Mucosa of stomach (tissue), 1 donor: Measurements from ENCODE around the gene ARHGDIA.
A peak's percentile ranks its signal among the peaks of the same experiment; 100 is the strongest.

Experiments
- H3K27me3 ChIP-seq: one replicate; pipeline ENCODE4 v1.7.0; 2013; ENCODE audit warnings: mild to moderate bottlenecking, low read length; ENCODE audit not compliant: control insufficient read depth, insufficient read depth
- H3K36me3 ChIP-seq: one replicate; pipeline ENCODE4 v1.7.0; 2013; ENCODE audit warnings: low read length; ENCODE audit not compliant: control insufficient read depth, insufficient read depth
- H3K4me1 ChIP-seq: one replicate; pipeline ENCODE4 v1.7.0; 2013; ENCODE audit warnings: mild to moderate bottlenecking, low read length; ENCODE audit not compliant: control insufficient read depth, insufficient read depth
- H3K4me3 ChIP-seq: one replicate; pipeline ENCODE4 v1.7.0; 2013; ENCODE audit warnings: low read length
- H3K9ac ChIP-seq: one replicate; pipeline ENCODE4 v1.7.0; 2013; ENCODE audit warnings: mild to moderate bottlenecking, low read length, moderate library complexity
- H3K9me3 ChIP-seq: one replicate; pipeline ENCODE4 v1.7.0; 2013; ENCODE audit warnings: mild to moderate bottlenecking, low read length, moderate library complexity; ENCODE audit not compliant: control insufficient read depth
- donor health status: Pancreatic carcinoma.

The ARHGDIA gene

GRCh38 chr17:81891303-81891552 is 20.1 kb upstream of the ARHGDIA start:
- Histone ChIP-seq H3K4me3 (no peak overlapping the region), H3K9ac (peak overlapping the region; percentile 71), H3K36me3 (peaks cover 7% of the 10 kb centered on the region), H3K27me3 (no peaks in the 10 kb centered on the region), H3K4me1 (peaks cover 10% of the 10 kb centered on the region), H3K9me3 (no peaks in the 10 kb centered on the region)

- peaks cover 10% of the 10 kb centered on the region for H3K4me1 ChIP-seq
- peaks cover 7% of the 10 kb centered on the region for H3K36me3 ChIP-seq
- peak overlapping the region; percentile 3 for H3K4me3 ChIP-seq
- H3K9ac ChIP-seq = peak overlapping the region; percentile 71
- H3K27me3 ChIP-seq = no peaks in the 10 kb centered on the region
- no peaks in the 10 kb centered on the region for H3K9me3 ChIP-seq
Observed at GRCh38 chr17:81890447-81891302, 19.5 kb upstream of the ARHGDIA start.

- no peak overlapping the region for H3K4me3 ChIP-seq
- H3K4me1 ChIP-seq = peaks cover 10% of the 10 kb centered on the region
- H3K9me3 ChIP-seq = no peaks in the 10 kb centered on the region
- no peak overlapping the region for H3K9ac ChIP-seq
- peaks cover 13% of the 10 kb centered on the region for H3K36me3 ChIP-seq
- no peaks in the 10 kb centered on the region for H3K27me3 ChIP-seq
Observed at GRCh38 chr17:81889602-81890001, 18.5 kb upstream of the ARHGDIA start.

DNA sequence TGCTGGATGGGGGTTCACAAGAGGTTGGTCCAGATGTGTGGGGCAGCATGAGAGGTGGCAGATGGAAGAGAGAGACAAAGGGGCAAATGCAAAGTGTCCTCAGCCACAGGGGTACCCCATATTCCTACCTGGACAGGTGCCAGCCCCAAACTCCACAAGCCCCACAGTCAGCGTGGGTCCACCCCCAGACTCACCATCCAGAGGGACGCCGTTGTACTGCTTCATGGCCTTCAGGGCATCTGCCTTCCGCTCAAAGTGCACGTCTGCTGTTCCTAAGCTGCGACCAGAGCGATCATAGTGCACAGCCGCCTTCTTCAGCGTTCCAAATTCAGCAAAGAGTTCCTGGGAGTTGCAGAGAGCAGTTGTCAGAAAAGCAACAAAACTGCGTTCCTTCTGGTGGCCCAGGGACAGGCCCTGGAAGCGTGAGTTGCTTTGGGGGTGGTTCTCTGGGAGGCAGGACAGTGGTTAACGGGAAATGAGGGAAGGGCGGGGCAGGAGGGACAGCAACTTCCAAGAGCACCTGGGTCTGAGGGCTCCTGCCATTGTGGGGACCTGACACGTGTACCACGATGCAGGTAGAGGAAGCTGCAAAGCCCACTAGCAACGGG is 18.0 kb upstream of the ARHGDIA start:
- H3K36me3 ChIP-seq = peaks cover 13% of the 10 kb centered on the region
- H3K27me3 ChIP-seq = no peaks in the 10 kb centered on the region
- no peak overlapping the region for H3K9ac ChIP-seq
- no peaks in the 10 kb centered on the region for H3K9me3 ChIP-seq
- H3K4me1 ChIP-seq = peaks cover 10% of the 10 kb centered on the region
- no peak overlapping the region for H3K4me3 ChIP-seq

DNA sequence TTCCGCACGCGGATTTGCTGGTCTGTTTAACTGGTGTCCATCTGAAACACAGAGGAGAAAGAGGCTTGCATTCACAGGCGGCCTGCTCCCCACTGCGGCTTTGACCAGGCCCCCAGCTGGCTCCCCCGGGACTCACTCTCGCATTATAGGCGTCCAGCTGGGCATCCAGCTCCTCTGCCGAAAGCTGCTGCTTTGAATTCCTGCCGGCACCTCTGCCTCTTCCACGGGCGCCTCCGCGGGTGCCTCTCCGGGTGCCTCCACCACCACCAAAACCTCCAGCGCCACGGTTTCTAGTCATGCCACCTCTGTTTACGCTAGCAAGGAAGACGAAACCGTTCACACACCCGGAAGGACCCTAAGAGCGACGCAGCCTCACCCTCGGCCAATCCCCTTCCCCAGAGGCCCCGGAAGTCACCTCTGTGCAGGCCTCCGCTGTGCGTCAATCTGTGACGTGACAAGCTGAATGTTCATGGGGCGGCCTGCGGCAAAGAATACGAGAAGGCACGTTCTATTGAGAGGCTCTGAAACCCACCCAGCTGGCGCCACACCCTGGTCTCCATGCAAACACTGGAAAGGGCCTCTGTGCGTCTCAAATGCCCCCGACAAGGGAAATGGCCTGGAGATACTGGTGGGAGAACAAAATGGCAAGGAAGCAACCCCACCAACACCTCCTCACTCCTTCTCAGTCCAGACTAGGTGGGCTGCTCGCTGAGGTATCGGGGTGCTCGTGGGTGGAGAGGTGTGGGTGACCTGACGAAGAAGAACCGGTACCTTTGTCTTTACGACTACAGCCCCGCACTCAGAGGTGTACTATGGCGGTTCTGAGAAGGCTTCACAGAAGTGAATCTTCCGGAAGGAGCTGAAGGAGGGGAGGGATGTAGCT is 17.2 kb upstream of the ARHGDIA start:
- Histone ChIP-seq H3K9ac (no peak overlapping the region), H3K4me3 (no peak overlapping the region), H3K9me3 (no peaks in the 10 kb centered on the region), H3K36me3 (peaks cover 13% of the 10 kb centered on the region), H3K27me3 (no peaks in the 10 kb centered on the region), H3K4me1 (peaks cover 10% of the 10 kb centered on the region)

DNA sequence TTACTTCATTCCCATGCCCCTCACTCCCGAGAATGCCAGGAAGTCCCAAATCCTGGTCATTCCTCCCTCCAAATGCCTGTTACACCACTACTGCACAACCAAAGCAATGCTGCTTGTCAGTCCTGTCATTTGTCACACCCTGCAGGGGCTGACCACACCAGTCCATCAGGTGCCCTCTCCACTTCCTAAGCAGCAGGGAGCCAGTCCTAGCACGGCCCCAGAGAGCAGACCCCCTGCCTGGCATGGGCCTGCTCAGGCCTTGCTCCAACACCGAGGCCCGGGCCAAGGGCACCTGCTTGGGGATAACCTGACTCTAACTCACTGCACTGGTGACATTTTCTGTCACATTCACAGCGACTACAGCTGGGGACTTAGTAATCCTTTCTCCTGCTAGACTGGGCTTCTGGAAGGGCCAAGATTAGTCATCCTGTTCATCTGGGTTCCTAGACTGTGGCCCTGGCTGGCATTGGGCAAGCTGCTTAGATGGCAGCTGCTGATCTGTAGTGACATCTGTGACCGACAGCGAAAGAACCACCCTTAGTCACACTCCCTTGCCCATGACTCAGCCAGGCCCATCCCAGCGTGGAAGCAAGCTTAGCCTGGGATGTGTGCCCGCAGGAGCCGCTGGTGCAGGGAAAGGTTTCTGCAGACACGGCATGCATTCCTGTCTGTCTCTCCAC is 14.9 kb upstream of the ARHGDIA start:
- H3K9ac ChIP-seq = no peak overlapping the region
- H3K27me3 ChIP-seq = no peaks in the 10 kb centered on the region
- H3K4me1 ChIP-seq = peaks cover 10% of the 10 kb centered on the region
- no peaks in the 10 kb centered on the region for H3K9me3 ChIP-seq
- H3K36me3 ChIP-seq = peaks cover 13% of the 10 kb centered on the region
- no peak overlapping the region for H3K4me3 ChIP-seq

GRCh38 chr17:81885454-81885853 is 14.3 kb upstream of the ARHGDIA start:
- no peaks in the 10 kb centered on the region for H3K9me3 ChIP-seq
- H3K36me3 ChIP-seq = peaks cover 13% of the 10 kb centered on the region
- peaks cover 8% of the 10 kb centered on the region for H3K4me1 ChIP-seq
- no peak overlapping the region for H3K4me3 ChIP-seq
- no peaks in the 10 kb centered on the region for H3K27me3 ChIP-seq
- no peak overlapping the region for H3K9ac ChIP-seq

GRCh38 chr17:81884968-81885367 is 13.8 kb upstream of the ARHGDIA start:
- peaks cover 3% of the 10 kb centered on the region for H3K4me1 ChIP-seq
- H3K27me3 ChIP-seq = no peaks in the 10 kb centered on the region
- no peaks in the 10 kb centered on the region for H3K9me3 ChIP-seq
- H3K9ac ChIP-seq = no peak overlapping the region
- H3K36me3 ChIP-seq = peaks cover 13% of the 10 kb centered on the region
- H3K4me3 ChIP-seq = no peak overlapping the region

DNA sequence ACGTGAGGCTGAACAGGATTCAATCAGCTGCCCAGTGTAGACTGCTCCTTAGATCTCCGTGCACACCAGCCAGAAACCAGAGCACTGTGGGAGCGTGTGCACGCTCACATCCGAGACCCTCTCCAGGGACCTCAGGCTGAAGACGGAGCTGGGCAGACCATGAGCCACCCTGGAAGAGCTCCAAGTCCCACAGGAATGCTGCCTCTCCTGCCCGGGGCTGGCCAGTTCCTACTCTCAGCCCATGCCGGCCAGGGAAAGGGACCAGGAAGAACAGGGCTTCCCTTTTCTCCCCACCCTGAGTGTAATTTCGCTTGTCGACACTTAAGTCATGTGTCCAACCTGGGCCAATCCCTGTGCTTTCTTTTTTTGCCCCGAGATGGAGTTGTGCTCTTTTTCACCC is 13.4 kb upstream of the ARHGDIA start:
- Histone ChIP-seq H3K36me3 (peaks cover 13% of the 10 kb centered on the region), H3K27me3 (no peaks in the 10 kb centered on the region), H3K4me1 (peaks cover 3% of the 10 kb centered on the region), H3K9me3 (no peaks in the 10 kb centered on the region), H3K4me3 (no peak overlapping the region), H3K9ac (no peak overlapping the region)

DNA sequence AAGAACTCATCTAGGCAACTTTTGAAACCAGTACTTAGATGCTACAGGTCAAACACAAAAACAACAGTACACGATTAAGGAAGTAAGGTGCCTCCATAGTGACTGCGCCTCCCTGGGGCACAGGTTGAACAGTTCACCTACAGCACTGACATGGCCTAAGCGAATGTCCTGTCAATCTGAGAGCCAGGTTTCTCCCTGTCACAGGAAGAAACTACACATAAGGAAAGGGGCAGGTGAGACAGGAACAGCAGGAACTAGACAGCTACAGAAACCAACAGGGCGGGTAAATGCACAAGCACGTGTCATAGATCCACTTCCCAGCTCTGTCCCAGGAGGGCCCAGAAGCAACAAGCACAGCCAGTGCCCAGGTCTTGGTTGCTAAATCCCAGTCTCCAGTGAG is 8.0 kb upstream of the ARHGDIA start:
- no peaks in the 10 kb centered on the region for H3K9me3 ChIP-seq
- no peak overlapping the region for H3K4me3 ChIP-seq
- no peak overlapping the region for H3K9ac ChIP-seq
- no peaks in the 10 kb centered on the region for H3K27me3 ChIP-seq
- peaks cover 7% of the 10 kb centered on the region for H3K4me1 ChIP-seq
- H3K36me3 ChIP-seq = no peaks in the 10 kb centered on the region

DNA sequence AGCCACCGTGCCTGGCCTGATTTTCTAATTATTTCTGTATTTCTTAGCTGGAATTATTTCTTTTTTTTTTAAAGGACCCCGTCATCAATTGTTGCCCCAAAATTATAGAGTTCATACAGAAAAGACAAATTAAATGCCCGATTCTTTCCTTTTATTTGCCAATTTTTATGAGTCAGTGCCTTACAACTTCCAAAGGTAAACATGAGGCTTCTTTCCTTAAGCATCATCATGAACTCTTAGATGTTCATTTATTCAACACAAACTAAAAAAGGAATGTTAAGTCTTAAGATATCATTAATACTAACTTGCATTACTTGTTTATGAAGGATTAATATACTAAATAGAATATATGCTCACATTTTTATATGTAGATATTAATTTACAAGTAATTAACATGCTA is 7.2 kb upstream of the ARHGDIA start:
- Histone ChIP-seq H3K36me3 (no peaks in the 10 kb centered on the region), H3K4me1 (peaks cover 7% of the 10 kb centered on the region), H3K4me3 (no peak overlapping the region), H3K27me3 (no peaks in the 10 kb centered on the region), H3K9ac (no peak overlapping the region), H3K9me3 (no peaks in the 10 kb centered on the region)
